T follicular helper cell (primary cell): Measurements from ENCODE around the gene MYH4.

ENCODE experiments used
- DNase-seq: peaks from one replicate; pipeline ENCODE4 v3.0.0-alpha.2; 2020; ENCODE audit warnings: low read depth

The MYH4 gene

DNA sequence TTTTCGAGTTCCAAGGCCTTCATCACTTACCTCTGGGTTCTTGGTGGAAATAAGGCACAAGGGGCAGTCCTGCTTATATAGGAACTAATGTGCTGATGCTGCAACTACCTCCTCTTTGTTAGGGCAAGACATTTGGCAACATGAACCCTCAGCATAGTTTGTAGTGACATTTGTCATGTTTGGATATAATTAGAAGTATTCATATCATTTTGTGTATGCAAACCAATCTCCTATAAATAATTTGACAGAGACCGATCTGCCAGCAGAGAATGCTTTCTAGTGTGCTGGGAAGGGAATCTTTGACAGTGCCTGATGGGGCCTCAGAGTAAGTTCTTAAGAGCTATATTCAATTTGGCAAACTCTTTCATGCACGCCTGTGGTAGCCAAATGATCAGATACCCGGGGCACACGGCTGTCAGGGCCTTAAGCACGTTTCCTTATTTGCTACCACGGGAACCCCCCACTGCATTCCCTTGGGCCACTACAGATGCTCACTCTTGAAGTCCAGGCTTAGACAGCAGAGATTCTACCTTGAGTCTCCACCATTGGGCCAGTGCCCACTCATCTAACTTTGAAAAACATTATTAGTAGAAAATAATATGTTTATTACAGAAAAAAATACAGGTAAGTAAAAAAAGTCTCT is 47.3 kb downstream of the MYH4 start, which contains the start of gene MYH8:
MYH8 (minus strand) TSS at position 51 of the 643 bp plus-strand sequence. CDS start 1,723 bp downstream, outside the sequence.
- DNase-seq, result no peak

- no peak for DNase-seq
Observed at GRCh38 chr17:10421211-10421610, 48.1 kb downstream of the MYH4 start.

DNA sequence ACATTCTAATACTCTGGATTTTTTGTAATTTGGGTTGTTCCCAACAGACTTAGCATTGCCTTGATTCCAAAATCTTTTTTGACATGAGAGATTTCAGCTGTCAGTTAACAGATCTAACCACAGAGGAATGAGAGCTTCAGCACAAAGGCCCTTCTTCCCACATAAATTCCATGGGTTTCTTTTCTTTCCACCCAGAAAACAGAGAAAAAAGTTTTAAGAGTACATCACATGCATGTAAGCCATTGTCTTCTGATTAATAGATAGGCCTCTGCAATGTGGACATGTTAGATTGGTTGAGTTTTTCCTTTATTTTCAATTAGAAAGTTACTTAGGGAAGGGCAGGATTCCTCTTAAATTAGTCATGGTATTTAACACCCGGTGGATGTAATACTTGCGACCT is 48.5 kb downstream of the MYH4 start:
- DNase-seq, result no peak

- DNase-seq, result no peak
Observed at GRCh38 chr17:10417431-10417830, 51.9 kb downstream of the MYH4 start.

DNA sequence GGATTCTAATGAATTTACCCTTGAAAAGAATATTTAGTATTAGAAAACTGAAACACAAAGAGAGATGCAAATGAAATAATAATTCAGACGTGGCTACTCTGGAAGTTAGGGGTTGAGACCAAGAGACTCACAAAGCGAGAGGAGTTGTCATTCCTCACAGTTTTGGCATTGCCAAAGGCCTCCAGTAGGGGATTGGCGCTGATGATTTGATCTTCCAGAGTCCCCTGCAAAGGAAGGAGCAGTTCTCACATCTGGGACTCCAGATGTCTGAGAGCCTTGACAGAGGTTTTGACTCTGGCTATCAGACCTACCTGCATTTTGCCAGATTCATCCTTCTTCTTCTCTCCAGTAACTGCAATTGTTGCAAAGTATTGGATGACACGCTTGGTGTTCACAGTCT is 54.2 kb downstream of the MYH4 start:
- DNase-seq, result no peak

DNA sequence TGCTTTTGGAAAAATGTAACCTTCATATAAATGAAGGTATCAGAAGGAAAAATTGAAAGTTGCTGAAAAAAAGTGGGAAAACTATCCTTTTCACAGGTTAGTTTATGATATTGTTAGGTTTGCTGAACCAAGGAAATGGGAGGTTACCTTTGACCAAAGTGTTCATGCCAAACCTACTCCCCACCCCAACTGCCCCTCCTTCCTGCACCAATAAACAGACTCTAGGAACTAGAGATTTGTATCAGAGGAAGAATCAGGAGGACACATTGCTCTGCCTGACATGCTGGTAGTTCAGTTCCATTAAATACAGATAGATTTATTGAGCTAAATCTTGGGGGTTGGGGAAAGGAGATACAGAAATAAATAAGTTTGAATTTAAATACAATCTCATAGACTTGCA is 65.8 kb downstream of the MYH4 start:
- DNase-seq, result no peak

DNA sequence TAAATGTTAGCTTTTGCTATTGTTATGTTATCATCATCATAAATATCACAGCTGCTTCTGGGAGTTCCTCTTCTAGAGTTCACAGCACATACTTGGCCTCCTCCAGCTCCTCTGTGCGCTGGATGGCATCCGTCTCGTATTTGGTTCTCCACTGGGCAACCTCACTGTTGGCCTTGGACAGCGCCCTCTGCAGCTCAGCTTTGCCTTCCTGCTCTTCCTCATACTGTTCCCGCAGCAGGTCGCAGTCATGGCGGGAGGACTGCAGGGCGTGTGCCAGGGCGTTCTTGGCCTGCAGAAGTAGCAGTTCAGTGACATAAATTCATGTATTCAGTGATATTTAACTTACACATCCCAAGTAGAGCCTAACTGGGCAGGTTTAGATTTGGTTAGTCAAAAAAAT is 71.0 kb downstream of the MYH4 start:
- DNase-seq, result no peak

DNA sequence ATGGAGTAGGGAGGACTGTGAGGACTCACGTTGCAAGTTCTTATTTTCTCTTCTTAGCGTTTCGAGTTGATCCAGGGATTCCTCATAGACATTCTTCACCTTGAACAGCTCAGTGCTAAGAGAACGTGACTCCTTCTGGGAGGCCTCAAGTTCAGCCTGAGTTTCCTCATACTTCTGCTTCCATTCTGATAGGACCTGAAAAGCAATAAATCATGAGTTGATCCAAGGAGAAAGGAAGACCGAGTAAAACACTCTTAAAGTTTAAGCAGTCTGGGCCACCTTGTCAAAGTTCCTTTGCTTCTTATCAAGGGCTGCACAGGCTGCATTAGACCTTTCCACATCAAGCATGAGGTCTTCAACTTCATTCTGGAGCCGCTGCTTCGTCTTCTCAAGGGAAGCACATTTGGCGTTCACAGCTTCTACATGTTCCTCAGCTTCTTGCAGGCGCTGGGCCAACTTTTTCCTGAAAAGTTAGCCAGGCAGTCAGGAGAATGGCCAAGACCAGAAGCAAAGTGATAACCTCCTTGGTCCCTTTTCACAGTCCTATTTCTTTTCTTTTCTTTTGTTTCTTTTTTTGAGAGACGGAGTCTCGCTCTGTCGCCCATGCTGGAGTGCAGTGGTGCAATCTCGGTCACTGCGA is 72.7 kb downstream of the MYH4 start:
- no peak for DNase-seq

DNA sequence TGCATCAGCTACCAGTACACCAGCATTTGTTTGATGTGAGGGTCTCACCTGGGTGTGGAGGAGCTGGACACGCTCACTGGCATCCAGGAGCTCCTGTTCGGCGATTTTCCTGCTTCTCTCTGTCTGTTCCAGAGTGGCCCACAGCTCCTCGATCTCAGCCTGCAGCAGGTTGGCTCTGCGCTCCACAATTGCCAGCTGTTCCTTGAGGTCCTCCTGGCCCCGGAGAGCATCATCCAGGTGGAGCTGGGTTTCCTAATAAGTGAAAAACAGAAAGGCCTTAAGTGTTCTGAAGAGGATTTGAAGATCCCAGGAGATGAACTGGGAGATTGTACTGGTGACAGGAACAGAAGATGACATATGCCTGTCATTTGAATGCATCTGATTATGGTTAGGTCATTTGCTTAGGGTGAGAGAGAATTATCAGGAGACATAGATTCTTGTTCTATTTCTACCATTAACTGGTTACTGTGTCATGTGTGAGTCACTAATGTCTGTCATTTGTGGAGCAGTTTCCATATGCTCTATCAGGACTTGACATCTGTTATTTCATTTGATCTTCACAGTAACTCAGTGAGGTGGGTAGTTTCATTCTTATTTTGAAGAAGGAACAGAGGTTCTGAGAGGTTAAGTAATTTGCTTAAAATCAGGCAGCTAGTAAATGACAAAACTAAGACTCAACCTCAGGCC is 75.0 kb downstream of the MYH4 start:
- no peak for DNase-seq
